Measurements from ENCODE around the gene TBC1D22A. TPM values are rescaled to one million over a fixed set of nuclear protein-coding genes. Genes with fewer than 3 reads are reported as not detected.

TBC1D22A gene
- total RNA-seq, 1 donor from 2014 or later, result 24.2 TPM

DNA sequence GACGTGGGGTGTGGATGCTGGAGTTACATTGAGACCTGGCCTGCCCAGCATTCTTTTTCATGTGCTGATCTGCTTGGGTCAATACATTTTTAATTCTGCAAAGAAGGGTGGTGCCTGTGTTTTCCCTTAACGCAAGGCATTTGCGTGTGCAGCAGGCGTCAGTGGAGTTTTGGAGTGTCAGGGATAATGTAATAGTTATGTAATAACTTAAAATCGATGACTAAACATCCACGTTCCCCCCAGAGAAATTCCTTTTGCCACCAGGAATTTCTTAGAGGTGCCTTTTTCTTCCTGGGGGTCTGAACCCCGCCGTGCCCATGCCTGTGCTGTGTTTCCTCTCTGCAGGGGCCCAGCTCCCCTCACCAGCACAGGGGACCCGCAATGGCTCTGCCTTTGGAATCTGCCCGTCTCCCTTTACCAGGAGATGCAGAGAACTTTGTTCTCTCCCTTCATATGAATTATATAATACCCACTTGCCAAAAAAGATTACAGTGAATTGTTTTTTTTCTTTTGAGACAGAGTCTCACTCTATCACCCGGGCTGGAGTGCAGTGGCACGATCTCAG lies 62.6 kb downstream of the TBC1D22A start:
- H3K27me3 ChIP-seq (ENCODE audit: insufficient read depth, low read length), result no peaks in the 10 kb centered on the region
- no peak for FAIRE-seq
- peaks cover 26% of the 10 kb centered on the region for H3K36me3 Mint-ChIP-seq (ENCODE audit: low read depth, unreplicated experiment)
- H3K9me3 Mint-ChIP-seq (ENCODE audit: unreplicated experiment), result peaks cover 2% of the 10 kb centered on the region
- H3K4me3 Mint-ChIP-seq (ENCODE audit: unreplicated experiment), result no peak overlapping the region
- H4K20me1 ChIP-seq (ENCODE audit: insufficient read depth, low read length), result peaks cover 29% of the 10 kb centered on the region
- H3K4me2 ChIP-seq (ENCODE audit: low read length), result no peak overlapping the region
- H2AFZ ChIP-seq (ENCODE audit: low read depth, low read length), result no peak overlapping the region
- H3K4me3 ChIP-seq (ENCODE audit: insufficient read depth, low read depth, low read length), result no peak overlapping the region
- H3K9me3 ChIP-seq (ENCODE audit: insufficient read depth, low read depth, low read length), result no peaks in the 10 kb centered on the region
- H3K36me3 ChIP-seq (ENCODE audit: insufficient read depth, low read length), result no peaks in the 10 kb centered on the region
- H3K4me1 ChIP-seq (ENCODE audit: insufficient read depth, low read length), result peaks cover 19% of the 10 kb centered on the region
- H3K4me1 Mint-ChIP-seq (ENCODE audit: low read depth, unreplicated experiment), result peaks cover 23% of the 10 kb centered on the region
- H3K27me3 Mint-ChIP-seq (ENCODE audit: low read depth, unreplicated experiment), result no peaks in the 10 kb centered on the region
- peaks cover 23% of the 10 kb centered on the region for H3K79me2 ChIP-seq (ENCODE audit: insufficient read depth, low read length)
- H3K27ac Mint-ChIP-seq (ENCODE audit: unreplicated experiment), result no peak overlapping the region
- TF ChIP-seq EZH2 (IDR thresholded peaks at IDR 0.05; ENCODE audit: insufficient read depth, low read length), result no peak
- TF ChIP-seq CTCF (IDR thresholded peaks at IDR 0.05; ENCODE audit: insufficient read depth, low read depth, low read length), result no peak
- H3K9ac ChIP-seq (ENCODE audit: low read length), result no peak overlapping the region
- no peak for DNase-seq (ENCODE audit: low read depth)
- no peak overlapping the region for H3K27ac ChIP-seq (ENCODE audit: low read depth, low read length)

- FAIRE-seq (no peak), DNase-seq (ENCODE audit: low read depth) (no peak)
- H3K27ac ChIP-seq (ENCODE audit: low read depth, low read length), result no peak overlapping the region
- H3K4me1 ChIP-seq (ENCODE audit: insufficient read depth, low read length), result peaks cover 33% of the 10 kb centered on the region
- Mint-ChIP-seq H3K36me3 (ENCODE audit: low read depth, unreplicated experiment) (peaks cover 31% of the 10 kb centered on the region), H3K27me3 (ENCODE audit: low read depth, unreplicated experiment) (no peaks in the 10 kb centered on the region), H3K4me3 (ENCODE audit: unreplicated experiment) (no peak overlapping the region), H3K27ac (ENCODE audit: unreplicated experiment) (no peak overlapping the region), H3K4me1 (ENCODE audit: low read depth, unreplicated experiment) (peaks cover 33% of the 10 kb centered on the region), H3K9me3 (ENCODE audit: unreplicated experiment) (no peaks in the 10 kb centered on the region)
- H3K36me3 ChIP-seq (ENCODE audit: insufficient read depth, low read length), result no peaks in the 10 kb centered on the region
- H4K20me1 ChIP-seq (ENCODE audit: insufficient read depth, low read length), result peaks cover 25% of the 10 kb centered on the region
- no peaks in the 10 kb centered on the region for H3K9me3 ChIP-seq (ENCODE audit: insufficient read depth, low read depth, low read length)
- H3K27me3 ChIP-seq (ENCODE audit: insufficient read depth, low read length), result no peaks in the 10 kb centered on the region
- no peak for TF ChIP-seq CTCF (IDR thresholded peaks at IDR 0.05; ENCODE audit: insufficient read depth, low read depth, low read length)
- no peak for TF ChIP-seq EZH2 (IDR thresholded peaks at IDR 0.05; ENCODE audit: insufficient read depth, low read length)
- H3K9ac ChIP-seq (ENCODE audit: low read length), result no peak overlapping the region
- no peak overlapping the region for H2AFZ ChIP-seq (ENCODE audit: low read depth, low read length)
- H3K4me3 ChIP-seq (ENCODE audit: insufficient read depth, low read depth, low read length), result no peak overlapping the region
- H3K4me2 ChIP-seq (ENCODE audit: low read length), result no peak overlapping the region
- peaks cover 26% of the 10 kb centered on the region for H3K79me2 ChIP-seq (ENCODE audit: insufficient read depth, low read length)
Measured at GRCh38 chr22:46826438-46827135, 64.1 kb downstream of the TBC1D22A start.

All from astrocyte (in vitro differentiated cells and primary cell).